ENCODE results near the gene KRTAP10-1.
"Not testable (repeated sequence)": the region's sequence is repeated elsewhere in the genome, so short reads cannot be mapped to it uniquely, and the experiment has no call there.

KRTAP10-1 gene, protein sequence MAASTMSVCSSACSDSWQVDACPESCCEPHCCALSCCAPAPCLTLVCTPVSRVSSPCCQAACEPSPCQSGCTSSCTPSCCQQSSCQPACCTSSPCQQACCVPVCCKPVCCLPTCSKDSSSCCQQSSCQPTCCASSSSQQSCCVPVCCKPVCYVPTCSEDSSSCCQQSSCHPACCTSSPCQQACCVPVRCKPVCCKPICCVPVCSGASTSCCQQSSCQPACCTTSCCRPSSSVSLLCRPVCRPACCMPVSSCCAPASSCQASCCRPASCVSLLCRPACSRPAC

DNA sequence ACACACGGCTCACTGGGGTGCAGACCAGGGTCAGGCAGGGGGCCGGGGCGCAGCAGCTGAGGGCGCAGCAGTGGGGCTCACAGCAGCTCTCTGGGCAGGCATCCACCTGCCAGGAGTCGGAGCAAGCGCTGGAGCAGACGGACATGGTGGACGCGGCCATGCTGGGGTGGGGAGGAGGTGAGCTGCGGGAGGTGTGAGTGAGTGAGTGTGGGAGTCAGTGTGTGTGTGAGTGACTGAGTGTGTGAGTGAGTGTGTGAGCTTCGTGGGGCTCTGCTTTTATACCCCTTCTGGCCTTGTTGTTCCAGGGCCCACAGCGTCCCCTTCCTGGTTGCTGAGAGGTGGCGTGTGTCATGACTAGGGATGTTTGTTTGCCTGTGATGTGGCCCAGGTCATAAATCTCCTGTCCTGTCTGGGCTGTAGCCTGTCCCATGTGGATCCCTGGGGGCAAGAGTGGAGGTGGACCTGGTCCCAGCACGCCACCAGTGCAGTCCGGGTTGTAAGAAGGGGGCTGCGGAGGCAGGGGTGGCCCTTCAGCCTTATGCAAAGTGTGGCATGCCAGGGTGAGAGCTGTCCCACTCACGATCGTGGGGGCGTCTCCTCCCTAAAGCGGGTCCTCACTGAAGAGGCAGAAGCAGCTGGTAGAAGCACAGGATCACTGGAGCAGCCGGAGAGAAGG lies at the start of gene KRTAP10-1:
TSS of gene KRTAP10-1 (minus strand) at position 205 of the 676 bp plus-strand sequence. CDS start at position 160, 45 bp downstream.
- DNase-seq, result no peak

DNA sequence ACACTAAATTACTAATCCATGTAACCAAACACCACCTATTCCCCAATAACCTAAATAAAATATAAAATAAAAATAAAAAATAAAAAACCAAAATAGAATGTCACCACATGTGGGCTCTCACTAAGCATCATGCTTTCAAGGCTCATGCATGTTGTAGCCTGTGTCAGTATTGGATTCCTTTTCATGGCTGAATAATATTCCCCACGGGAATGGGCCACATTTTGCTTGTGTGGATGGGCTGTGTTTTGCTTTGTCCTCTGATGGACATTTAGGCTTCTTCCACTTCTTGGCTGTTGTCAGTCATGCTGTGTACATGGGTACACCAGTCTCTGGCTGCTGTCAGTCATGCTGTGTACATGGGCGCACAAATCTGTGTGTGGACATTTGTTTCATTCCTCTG lies 49.1 kb upstream of the KRTAP10-1 start:
- no peak for DNase-seq

DNA sequence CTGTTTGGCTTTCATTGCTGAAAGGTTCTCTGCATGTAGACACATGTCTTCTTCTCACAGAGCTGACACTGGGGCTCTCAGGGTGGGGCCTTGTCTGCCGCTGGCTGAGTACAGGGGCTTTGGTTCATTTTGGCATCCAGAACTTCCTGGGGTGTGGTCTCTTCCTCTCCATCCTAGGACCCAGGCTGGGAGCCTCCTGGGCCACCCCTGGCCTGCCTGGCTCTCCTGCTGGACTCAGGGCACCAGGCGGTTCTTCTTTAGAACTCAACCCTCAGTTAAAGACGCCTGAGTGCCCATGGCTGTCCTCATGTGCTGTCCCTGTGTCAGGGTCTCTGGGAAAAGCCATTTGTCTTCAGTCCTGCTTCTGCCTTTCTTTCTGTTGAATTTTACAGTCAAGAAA lies 45.9 kb upstream of the KRTAP10-1 start:
- DNase-seq, result no peak

DNA sequence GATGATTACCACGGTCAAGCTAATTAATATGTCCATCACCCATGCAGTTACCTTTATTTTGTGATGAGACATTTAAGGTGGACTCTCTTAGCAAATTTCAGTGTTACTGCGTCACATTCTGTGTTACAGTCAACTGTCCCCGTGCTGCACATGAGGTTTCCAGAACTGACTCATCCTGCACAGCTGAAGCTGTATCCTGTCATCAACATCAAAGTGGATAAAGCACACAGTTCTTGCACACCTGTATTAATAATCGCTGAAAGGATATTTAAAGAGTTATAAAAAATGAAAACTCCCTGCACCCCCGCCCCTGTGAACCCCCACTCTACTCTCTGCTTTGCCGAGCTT lies 43.8 kb upstream of the KRTAP10-1 start:
- DNase-seq, result peak in 1 of 2 experiments; percentile 50

DNA sequence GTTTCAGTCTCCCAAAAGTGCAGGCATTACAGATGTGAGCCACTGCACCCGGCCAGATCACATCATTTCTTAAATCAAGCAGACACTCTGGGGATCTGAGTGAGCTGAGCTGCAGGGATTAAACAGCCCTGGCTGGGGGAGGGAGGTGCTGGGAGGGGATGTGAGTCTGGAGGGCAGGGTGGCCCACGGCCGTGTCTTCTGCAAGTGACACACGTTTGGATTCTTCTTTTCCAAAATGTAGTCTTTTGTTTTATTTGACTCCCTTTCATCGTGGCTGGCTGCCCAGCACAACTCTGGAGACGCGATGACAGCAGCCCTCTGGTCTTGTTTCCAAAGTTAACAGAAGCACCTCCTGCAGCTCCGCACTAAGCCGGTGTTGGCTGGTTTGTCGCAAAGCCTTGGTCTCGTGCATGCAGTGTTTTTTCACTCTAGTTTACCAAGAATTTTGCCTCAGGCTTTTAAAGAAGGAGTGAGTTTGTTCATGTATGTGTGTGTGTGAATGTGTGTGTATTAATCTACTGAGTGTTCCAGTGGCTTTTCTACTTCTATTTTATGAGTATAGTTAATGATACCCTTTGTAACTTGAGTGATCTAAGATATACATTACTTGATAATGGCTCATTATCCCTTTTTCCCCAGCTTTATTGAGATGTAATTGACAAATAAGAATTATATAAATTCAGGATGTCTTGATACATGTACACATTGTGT lies 43.2 kb upstream of the KRTAP10-1 start:
- DNase-seq, result no peak

DNA sequence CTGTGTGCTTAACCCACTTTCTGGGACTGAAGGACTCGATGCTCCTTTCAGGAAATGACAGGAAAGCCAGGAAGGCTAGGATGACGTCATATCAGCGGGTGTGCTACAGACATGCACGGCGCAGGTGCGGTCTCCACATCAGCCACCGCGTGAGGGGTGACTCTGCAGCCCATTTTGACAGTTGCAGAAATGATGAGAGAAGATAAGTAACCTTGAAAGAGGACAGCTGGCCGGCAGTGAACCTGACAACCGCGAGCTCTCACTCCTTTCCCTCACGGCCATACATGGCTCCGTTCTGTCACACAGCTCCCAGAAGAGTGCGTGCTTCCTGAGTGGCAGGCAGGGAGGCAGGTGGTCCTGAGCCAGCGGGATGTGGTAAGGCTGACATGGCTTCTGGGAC lies 42.1 kb upstream of the KRTAP10-1 start:
- no peak for DNase-seq

DNA sequence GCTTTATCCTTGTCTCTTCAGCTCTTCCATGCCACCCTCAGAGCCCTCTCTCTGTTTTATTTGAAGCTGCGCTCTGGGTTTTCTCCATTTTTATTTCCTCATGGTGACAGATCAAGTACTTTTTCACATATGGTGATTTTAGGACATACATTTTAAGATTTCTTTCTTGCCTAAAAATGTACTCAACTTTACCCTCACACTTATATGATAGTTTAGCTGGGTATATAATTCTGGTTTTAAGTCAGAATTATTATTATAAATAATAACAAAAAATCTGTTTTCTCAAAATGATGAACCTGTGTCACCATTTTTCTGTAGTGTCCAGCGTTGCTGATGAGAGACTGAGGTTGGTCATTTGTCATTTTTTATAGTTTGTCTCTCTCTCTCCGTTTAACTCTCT lies 41.2 kb upstream of the KRTAP10-1 start:
- DNase-seq, result no peak

DNA sequence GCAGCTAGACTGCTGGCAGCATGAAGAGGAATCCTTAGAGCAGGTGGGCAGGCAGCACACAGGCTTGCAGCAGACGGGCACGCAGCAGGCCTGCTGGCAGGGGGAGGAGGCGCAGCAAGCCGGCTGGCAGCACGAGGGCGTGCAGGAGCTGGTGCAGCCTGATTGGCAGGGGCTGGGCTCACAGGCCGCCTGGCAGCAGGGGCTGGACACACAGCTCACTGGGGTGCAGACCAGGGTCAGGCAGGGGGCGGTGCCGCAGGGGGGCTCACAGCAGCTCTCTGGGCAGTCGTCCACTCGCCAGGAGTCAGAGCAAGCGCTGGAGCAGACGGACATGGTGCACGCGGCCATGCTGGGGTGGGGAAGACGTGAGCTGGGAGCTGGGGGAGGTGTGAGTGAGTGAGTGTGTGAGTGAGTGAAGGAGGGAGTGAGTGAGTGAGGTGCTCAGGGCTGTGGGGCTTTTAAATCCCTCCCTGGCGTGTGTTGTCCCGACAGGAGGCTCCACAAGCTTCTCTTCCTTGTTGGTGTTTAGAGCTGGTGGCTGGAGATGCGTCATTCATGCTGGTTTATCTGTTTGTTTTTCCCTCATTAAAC lies 40.3 kb upstream of the KRTAP10-1 start, which contains the start of gene KRTAP10-5:
TSS of gene KRTAP10-5 (minus strand) at position 374 of the 591 bp plus-strand sequence. CDS start at position 348, 26 bp downstream.
- not testable (repeated sequence) for DNase-seq

DNA sequence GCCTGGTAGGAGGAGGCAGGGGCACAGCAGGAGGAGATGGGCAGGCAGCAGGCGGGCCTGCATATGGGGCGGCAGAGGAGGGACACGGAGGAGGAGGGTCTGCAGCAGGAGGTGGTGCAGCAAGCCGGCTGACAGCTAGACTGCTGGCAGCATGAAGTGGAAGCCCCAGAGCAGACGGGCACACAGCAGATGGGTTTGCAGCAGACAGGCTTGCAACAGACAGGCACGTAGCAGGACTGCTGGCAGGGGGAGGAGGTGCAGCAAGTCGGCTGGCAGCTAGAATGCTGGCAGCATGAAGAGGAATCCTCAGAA lies 39.8 kb upstream of the KRTAP10-1 start:
- DNase-seq, result no peak

DNA sequence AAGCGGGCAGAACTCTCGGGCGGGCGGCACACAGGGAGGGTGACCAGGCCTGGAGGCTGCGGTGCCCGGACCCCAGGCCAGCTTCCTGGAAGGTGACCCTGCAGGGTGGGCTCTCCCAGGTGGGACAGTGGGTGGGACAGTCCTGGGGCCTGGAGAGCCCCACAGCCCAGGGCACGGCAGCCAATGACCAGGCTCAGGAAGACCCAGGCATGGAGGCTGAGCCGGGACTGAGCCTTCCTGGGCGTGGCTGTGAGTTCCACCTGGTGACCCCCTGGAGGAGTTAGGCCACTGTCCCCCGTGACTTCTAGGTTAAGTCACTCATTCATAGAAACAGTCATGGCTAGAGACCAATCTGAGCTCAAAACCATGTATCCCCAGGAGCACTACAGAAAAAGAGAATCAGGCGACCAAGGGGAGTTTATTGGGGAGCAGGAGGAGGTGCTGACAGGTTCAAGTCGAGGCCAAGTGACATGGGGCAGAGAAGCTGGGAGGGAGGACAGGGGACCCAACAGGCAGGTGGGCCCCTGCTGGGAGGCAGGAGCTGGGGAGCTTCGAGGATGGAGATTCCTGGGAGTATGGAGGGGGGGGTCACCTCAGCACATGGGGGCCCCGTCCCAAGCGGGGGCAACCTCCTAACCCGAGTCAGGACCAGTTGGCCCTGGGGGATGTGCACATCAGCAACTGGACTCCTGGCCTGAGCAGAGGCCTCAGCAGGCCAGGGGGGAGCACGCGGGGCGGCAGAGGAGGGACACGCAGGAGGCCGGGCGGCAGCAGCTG lies 39.2 kb upstream of the KRTAP10-1 start:
- DNase-seq, result no peak

DNA sequence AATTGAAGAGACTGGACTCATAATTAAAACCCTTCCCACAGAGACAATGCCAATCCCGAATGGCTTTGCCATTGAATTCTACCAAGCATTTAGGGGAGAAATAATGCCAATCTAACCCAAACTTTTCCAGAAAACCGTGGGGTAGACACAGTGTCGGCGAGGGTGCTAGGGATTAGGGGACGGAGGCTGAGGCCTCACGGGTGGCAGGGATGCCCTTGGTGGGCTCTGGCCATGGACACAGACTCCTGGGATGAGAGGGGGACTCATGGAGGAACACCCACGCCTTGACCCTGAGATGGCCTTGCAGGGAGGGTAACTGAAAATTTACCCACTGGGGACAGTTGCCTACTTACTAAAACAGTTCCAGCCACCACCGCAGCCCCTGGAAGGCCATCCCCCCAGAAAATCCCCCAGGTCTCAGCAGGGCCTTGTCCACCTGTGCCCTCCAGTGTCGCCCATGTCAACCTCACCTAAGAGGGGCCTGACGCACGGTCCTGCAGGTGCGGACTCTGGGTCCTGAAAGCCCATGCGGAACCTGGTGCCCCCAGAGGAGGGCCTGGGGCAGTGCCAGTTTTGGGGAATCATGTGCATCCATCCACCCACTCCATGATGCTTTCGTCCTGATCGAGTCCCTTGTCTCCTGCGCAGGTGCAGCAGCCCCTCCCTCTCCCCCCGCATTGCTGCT lies 38.5 kb upstream of the KRTAP10-1 start:
- DNase-seq, result no peak

DNA sequence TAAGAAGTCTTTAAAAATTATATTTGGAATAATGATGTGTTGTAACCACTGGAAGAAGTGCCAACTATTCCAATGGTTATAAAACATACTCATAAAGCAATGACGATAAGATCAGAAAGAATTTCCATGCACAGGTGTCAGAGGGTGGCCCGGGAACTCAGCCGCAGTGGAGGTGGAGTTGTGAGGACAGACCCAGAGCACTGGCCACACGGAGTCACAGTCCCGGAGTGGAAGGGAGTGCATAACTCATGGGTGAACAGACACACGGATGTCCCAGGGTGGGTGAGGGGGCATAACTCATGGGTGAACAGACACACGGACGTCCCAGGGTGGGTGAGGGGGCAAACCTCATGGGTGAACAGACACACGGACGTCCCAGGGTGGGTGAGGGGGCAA lies 36.0 kb upstream of the KRTAP10-1 start:
- DNase-seq, result no peak

DNA sequence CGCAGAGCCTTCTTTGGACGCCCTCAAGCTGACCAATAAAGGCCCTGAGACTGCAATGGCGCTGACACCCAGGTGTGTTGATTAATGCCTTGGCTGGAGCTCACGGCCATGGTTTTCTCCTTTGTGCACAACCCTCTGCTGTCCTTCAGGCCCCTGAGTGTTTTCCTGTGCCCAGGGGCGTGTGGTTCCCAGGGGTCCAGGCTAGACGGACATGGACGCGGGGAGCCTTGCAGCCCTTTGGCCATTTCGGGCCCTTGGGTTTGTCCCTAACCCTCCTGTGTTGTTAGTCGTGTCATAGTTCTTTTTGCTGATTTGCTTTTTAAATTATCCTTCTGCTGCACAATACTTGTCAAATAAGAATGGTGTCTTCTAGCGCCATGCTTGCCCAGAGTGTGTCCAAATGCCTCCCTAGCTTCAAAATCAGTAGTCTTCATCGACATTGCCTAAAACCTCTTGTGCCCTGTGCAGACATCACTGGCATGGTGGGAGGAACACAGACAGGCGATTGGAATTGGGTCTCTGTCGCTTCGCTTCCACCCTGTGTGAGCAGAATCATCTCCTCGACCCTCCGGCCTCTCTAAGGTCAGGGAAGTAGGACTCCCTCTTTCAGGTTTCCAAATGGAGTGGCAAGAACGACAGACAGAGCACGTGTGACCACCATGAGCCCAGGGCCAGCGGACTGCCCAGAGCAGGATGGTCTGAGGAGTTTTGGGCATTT lies 35.5 kb upstream of the KRTAP10-1 start:
- DNase-seq, result no peak

DNA sequence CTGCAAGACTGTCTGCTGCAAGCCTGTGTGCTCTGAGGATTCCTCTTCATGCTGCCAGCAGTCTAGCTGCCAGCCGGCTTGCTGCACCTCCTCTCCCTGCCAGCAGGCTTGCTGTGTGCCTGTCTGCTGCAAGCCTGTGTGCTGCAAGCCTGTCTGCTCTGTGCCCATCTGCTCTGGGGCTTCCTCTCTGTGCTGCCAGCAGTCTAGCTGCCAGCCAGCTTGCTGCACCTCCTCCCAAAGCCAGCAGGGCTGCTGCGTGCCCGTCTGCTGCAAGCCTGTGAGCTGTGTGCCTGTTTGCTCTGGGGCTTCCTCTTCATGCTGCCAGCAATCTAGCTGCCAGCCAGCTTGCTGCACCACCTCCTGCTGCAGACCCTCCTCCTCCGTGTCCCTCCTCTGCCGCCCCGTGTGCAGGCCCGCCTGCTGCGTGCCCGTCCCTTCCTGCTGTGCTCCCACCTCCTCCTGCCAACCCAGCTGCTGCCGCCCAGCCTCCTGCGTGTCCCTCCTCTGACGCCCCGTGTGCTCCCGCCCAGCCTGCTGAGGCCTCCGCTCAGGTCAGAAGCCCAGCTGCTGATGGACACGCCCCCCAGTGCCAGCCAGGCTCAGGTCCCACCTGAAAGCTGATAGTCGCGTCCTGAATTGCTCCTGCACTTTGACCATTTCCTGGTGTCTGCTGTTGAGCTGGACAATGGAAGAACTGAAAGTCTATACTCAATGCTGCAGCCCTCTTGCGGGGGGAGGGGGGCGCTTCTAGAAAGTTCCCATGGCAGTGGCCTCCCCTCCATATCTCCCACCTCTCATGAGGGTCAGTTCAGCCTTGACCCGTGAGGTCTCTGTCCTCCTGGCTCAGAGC lies 34.7 kb upstream of the KRTAP10-1 start:
- no peak for DNase-seq

DNA sequence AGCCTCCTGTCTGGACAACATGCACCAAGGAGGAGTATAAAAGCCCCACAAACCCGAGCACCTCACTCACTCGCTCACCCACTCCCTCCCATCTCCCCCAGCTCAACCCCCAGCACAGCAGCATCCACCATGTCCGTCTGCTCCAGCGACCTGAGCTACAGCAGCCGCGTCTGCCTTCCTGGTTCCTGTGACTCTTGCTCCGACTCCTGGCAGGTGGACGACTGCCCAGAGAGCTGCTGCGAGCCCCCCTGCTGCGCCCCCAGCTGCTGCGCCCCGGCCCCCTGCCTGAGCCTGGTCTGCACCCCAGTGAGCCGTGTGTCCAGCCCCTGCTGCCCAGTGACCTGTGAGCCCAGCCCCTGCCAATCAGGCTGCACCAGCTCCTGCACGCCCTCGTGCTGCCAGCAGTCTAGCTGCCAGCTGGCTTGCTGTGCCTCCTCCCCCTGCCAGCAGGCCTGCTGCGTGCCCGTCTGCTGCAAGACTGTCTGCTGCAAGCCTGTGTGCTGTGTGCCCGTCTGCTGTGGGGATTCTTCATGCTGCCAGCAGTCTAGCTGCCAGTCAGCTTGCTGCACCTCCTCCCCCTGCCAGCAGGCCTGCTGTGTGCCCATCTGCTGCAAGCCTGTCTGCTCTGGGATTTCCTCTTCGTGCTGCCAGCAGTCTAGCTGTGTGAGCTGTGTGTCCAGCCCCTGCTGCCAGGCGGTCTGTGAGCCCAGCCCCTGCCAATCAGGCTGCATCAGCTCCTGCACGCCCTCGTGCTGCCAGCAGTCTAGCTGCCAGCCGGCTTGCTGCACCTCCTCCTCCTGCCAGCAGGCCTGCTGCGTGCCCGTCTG lies 33.8 kb upstream of the KRTAP10-1 start, which contains the start of gene KRTAP10-4:
TSS of gene KRTAP10-4 (plus strand) at position 100 of the 827 bp plus-strand sequence. CDS start at position 130, 30 bp downstream.
- not testable (repeated sequence) for DNase-seq

DNA sequence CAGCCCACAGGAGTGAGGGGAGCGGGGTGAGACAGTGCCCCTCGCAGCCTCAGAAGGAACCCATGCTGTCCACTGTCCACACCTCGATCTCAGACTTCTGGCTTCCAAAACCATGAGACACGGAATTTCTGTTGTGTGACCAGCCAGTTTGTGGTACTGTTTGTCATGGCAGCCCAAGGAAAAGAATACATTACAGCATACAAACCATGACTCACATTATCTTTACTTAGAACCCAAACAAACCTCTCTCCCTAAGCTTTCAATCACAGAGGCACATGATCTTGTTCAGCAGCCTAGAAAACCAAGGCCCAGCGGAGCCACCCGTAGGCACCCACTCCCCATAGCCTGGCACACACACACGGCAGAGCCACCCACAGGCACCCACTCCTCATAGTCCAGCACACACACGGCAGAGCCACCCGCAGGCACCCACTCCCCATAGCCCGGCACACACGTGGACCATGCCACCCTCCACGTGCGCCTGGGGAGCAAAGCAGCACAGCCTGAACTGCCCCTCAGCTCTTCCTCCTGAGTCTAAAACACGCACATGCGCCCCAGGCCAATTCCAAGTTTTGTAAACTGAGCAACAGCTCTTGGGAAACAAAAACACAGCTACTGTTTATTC lies 33.1 kb upstream of the KRTAP10-1 start:
- no peak for DNase-seq

DNA sequence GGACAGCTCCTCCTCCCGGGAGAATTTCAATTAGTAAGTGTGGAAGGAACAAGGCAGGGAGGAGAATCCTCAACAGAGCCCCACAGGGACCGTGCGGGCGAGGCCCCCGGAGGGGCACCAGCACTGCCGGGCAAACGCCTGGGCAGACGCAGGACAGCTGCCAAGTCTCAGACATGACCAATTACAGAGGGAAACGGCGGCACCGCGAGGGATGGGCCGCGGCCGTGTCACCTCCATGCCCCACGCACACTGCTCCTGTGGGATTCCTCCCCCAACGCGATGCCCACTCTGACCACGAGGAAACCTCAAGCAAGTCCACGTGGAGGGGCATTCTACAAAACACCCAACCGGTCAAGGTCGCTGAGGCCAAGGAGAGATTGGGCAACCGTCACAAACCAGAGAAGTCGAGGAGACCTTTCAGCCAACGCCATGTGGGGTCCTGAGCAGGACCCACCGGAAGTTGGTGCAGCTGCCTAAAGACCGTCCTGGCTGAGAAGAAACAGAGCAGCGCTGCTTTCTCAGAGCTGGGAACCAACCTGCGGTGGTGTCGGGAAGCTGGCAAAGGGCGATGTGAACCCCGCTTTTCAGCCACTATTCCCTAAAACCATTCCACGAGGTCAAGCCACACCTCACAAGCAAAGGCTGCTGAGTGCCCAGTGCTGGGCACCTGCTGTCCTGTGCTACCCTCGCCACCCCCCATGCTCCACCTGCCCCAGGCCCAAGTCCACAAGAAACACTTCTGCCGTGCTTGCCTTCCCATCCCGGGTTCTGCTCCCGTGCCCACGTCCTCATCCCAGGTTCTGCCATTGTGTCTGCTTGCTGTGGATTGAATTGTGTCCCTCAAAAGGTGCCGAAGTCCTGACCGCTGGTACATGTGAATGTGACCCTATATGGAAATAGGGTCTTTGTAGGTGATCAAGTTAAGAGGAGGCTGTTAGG lies 32.1 kb upstream of the KRTAP10-1 start:
- DNase-seq, result no peak

DNA sequence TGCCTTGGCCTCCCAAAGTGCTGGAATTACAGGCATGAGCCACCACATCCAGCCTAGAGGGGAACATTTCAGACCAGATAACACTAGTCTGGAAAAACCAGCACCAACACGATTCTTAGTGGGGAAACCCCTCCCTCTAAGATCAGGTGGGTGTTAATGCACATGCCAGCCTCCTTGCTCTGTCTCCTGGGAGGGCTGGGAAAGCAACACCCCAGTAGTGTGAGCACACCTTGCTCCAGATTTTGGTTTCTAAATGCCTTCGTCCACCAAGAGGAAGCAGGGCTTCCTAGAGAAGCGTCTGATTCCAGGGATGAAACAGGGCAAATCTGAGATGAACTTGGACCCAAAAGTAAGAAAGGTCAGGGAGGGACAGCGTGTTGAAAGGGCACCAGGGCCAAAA lies 31.3 kb upstream of the KRTAP10-1 start:
- DNase-seq, result no peak

Measured in stimulated activated CD4-positive, alpha-beta T cell treated with anti-CD3 and anti-CD28 coated beads, Interleukin-4, amount 100 ng/mL, for 4 hours (primary cell).